NT2/D1 (cell line): ENCODE measurements around the gene KIF26A.

ENCODE experiments used
- YY1 ChIP-seq: IDR thresholded peaks from 2 replicates; pipeline ENCODE4 v1.6.1; 2011; ENCODE audit not compliant: insufficient read length, insufficient read depth
- ZNF274 ChIP-seq: IDR thresholded peaks from 2 replicates; pipeline ENCODE4 v1.6.1; 2011; ENCODE audit warnings: mild to moderate bottlenecking, low read depth, low read length

- no peak for TF ChIP-seq YY1
- no peak for TF ChIP-seq ZNF274
Observed at GRCh38 chr14:104229534-104230055, 91.2 kb downstream of the KIF26A start.
